Fibroblast of lung (primary cell): ENCODE measurements around the gene MTMR3.

Source experiments
- EZH2 ChIP-seq: IDR thresholded peaks from 2 replicates; pipeline ENCODE4 v1.5.1; 2012; ENCODE audit warnings: low read length, control low read depth, mild to moderate bottlenecking; ENCODE audit errors: missing control alignments
- TF ChIP-seq, protein P1 (sequence below), 2 donors: IDR thresholded peaks in 1 of 2; conservative IDR thresholded peaks in 1 of 2; 1 replicate in 1 of 2; 2 replicates in 1 of 2; pipeline ENCODE4 v1.5.1; 2011 to 2012; ENCODE audit warnings: low read length in 2 of 2, control low read depth in 1 of 2, inconsistent platforms in 1 of 2, low read depth in 1 of 2, mild to moderate bottlenecking in 1 of 2

DNA sequence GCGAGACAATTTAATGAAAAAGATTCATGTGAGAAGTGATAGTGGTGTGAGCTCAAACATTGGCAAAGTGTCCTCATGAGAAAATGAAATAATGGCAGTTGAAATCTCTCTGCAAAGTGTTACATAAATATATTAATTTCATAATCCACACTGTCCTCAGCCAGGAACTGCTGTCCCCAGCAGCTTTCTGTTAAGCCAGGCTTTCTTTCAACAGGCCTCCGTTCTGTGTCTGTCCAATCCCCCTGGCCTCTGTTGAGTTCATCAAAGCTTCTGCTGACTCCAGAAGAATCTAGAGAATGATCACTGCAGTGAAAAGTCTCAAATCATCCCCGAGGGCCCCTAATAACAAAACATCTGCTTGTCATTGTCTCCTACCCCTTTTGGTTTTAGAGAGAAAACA is 34.9 kb upstream of the MTMR3 start:
- TF ChIP-seq, protein P1, sequence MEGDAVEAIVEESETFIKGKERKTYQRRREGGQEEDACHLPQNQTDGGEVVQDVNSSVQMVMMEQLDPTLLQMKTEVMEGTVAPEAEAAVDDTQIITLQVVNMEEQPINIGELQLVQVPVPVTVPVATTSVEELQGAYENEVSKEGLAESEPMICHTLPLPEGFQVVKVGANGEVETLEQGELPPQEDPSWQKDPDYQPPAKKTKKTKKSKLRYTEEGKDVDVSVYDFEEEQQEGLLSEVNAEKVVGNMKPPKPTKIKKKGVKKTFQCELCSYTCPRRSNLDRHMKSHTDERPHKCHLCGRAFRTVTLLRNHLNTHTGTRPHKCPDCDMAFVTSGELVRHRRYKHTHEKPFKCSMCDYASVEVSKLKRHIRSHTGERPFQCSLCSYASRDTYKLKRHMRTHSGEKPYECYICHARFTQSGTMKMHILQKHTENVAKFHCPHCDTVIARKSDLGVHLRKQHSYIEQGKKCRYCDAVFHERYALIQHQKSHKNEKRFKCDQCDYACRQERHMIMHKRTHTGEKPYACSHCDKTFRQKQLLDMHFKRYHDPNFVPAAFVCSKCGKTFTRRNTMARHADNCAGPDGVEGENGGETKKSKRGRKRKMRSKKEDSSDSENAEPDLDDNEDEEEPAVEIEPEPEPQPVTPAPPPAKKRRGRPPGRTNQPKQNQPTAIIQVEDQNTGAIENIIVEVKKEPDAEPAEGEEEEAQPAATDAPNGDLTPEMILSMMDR (conservative IDR thresholded peaks at IDR 0.05 in 1 of 2, IDR thresholded peaks at IDR 0.05 in 1 of 2; ENCODE audit: low read depth in 1 of 2, low read length in 2 of 2), result no peak
- TF ChIP-seq EZH2, result no peak
